ENCODE measurements around the gene SRP54. TPM values are rescaled to one million over a fixed set of nuclear protein-coding genes. Genes with fewer than 3 reads are reported as not detected.

The SRP54 gene
- total RNA-seq, 2 donors from 2014 or later, result 58.3 to 80.3 TPM

DNA sequence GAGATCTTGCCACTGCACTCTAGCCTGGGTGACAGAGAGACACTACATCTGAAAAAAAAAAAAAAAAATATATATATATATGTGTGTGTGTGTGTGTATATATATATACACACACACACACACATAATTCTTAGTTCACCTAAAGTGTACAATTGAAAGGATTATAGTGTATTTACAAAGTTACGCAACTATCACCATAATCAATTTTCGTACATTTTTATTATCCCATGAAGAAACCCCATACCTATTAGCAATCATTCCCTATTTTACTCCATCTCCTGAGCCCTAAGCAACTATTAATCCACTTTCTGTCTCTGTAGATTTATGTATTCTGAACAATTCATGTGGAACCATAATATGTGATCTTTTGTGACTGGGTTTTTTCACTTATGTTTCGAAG lies 4.4 kb downstream of the SRP54 start:
- WGBS, 2 experiments (ENCODE audit: insufficient coverage in 1 of 2, insufficient read length in 1 of 2), result 90% methylated on average over 2 of the region's 3 CpGs; no CpG with 5 or more reads in 1 of the 2 experiments
- no peak for DNase-seq
- TF ChIP-seq, protein P1, sequence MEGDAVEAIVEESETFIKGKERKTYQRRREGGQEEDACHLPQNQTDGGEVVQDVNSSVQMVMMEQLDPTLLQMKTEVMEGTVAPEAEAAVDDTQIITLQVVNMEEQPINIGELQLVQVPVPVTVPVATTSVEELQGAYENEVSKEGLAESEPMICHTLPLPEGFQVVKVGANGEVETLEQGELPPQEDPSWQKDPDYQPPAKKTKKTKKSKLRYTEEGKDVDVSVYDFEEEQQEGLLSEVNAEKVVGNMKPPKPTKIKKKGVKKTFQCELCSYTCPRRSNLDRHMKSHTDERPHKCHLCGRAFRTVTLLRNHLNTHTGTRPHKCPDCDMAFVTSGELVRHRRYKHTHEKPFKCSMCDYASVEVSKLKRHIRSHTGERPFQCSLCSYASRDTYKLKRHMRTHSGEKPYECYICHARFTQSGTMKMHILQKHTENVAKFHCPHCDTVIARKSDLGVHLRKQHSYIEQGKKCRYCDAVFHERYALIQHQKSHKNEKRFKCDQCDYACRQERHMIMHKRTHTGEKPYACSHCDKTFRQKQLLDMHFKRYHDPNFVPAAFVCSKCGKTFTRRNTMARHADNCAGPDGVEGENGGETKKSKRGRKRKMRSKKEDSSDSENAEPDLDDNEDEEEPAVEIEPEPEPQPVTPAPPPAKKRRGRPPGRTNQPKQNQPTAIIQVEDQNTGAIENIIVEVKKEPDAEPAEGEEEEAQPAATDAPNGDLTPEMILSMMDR (conservative IDR thresholded peaks at IDR 0.05), result no peak
- Histone ChIP-seq H3K27me3 (ENCODE audit: control insufficient read depth, insufficient read depth, low read length, poor library complexity, severe bottlenecking) (no peaks in the 10 kb centered on the region), H3K9ac (ENCODE audit: extremely low read depth, low read length, poor library complexity, severe bottlenecking) (no peak overlapping the region), H3K4me1 (ENCODE audit: control insufficient read depth, insufficient read depth, low read length) (no peaks in the 10 kb centered on the region), H3K4me3 (ENCODE audit: low read length) (no peak overlapping the region), H3K27ac (ENCODE audit: low read depth, low read length) (no peak overlapping the region), H3K36me3 (ENCODE audit: control insufficient read depth, insufficient read depth, low read length) (peaks cover 5% of the 10 kb centered on the region), H3K9me3 (ENCODE audit: control insufficient read depth, low read length) (no peaks in the 10 kb centered on the region)
- H3K4me3 Mint-ChIP-seq, result no peak overlapping the region
- peaks cover 2% of the 10 kb centered on the region for H3K36me3 Mint-ChIP-seq (ENCODE audit: low read depth)
- peaks cover 11% of the 10 kb centered on the region for H3K4me1 Mint-ChIP-seq
- H3K9me3 Mint-ChIP-seq, result no peaks in the 10 kb centered on the region
- no peaks in the 10 kb centered on the region for H3K27me3 Mint-ChIP-seq (ENCODE audit: insufficient read depth)
- H3K27ac Mint-ChIP-seq, result no peak overlapping the region

DNA sequence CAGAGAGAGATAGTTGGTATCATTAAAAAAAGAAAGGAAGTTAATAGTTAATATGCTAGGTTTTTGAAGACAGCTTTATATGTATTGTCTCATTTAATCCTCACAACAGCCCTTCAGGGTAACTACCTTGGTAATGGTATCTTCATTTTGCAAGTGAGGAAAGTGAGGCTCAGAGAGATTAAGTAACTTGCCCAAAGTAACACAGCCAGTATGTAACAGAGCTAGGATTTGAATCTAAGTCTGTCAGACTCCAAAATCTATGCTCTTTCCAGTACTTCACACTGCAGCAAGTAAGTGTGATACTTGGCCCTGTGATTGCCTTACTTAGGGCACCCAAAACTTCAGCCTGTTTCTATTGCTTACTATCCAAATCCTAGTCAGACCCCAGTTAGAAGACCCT lies 7.0 kb downstream of the SRP54 start:
- H3K27me3 ChIP-seq (ENCODE audit: control insufficient read depth, insufficient read depth, low read length, poor library complexity, severe bottlenecking), result no peaks in the 10 kb centered on the region
- no peaks in the 10 kb centered on the region for H3K4me1 ChIP-seq (ENCODE audit: control insufficient read depth, insufficient read depth, low read length)
- TF ChIP-seq, protein P1 (conservative IDR thresholded peaks at IDR 0.05), result no peak
- no peak overlapping the region for H3K27ac ChIP-seq (ENCODE audit: low read depth, low read length)
- H3K4me3 ChIP-seq (ENCODE audit: low read length), result no peak overlapping the region
- DNase-seq, result no peak
- Mint-ChIP-seq H3K4me1 (peaks cover 9% of the 10 kb centered on the region), H3K4me3 (no peak overlapping the region), H3K9me3 (no peaks in the 10 kb centered on the region), H3K27ac (no peak overlapping the region), H3K36me3 (ENCODE audit: low read depth) (peaks cover under 1% of the 10 kb centered on the region), H3K27me3 (ENCODE audit: insufficient read depth) (no peaks in the 10 kb centered on the region)
- peaks cover 5% of the 10 kb centered on the region for H3K36me3 ChIP-seq (ENCODE audit: control insufficient read depth, insufficient read depth, low read length)
- no peaks in the 10 kb centered on the region for H3K9me3 ChIP-seq (ENCODE audit: control insufficient read depth, low read length)
- no peak overlapping the region for H3K9ac ChIP-seq (ENCODE audit: extremely low read depth, low read length, poor library complexity, severe bottlenecking)

GRCh38 chr14:34993426-34993825 lies 10.6 kb downstream of the SRP54 start:
- Mint-ChIP-seq H3K4me1 (peaks cover 3% of the 10 kb centered on the region), H3K27me3 (ENCODE audit: insufficient read depth) (no peaks in the 10 kb centered on the region), H3K9me3 (no peaks in the 10 kb centered on the region), H3K27ac (no peak overlapping the region), H3K4me3 (no peak overlapping the region), H3K36me3 (ENCODE audit: low read depth) (peaks cover 5% of the 10 kb centered on the region)
- Histone ChIP-seq H3K36me3 (ENCODE audit: control insufficient read depth, insufficient read depth, low read length) (peaks cover 20% of the 10 kb centered on the region), H3K9ac (ENCODE audit: extremely low read depth, low read length, poor library complexity, severe bottlenecking) (no peak overlapping the region), H3K4me1 (ENCODE audit: control insufficient read depth, insufficient read depth, low read length) (no peaks in the 10 kb centered on the region), H3K27me3 (ENCODE audit: control insufficient read depth, insufficient read depth, low read length, poor library complexity, severe bottlenecking) (no peaks in the 10 kb centered on the region), H3K4me3 (ENCODE audit: low read length) (no peak overlapping the region), H3K27ac (ENCODE audit: low read depth, low read length) (no peak overlapping the region), H3K9me3 (ENCODE audit: control insufficient read depth, low read length) (no peaks in the 10 kb centered on the region)
- TF ChIP-seq, protein P1 (conservative IDR thresholded peaks at IDR 0.05), result no peak
- no peak for DNase-seq
- 82 to 99% methylated on average over 3 of the region's 3 CpGs for WGBS, 2 experiments (ENCODE audit: insufficient coverage in 1 of 2, insufficient read length in 1 of 2)
